Measurements from ENCODE around the gene MEN1.
"Not testable (repeated sequence)": the region's sequence is repeated elsewhere in the genome, so short reads cannot be mapped to it uniquely, and the experiment has no call there.

Gene MEN1

DNA sequence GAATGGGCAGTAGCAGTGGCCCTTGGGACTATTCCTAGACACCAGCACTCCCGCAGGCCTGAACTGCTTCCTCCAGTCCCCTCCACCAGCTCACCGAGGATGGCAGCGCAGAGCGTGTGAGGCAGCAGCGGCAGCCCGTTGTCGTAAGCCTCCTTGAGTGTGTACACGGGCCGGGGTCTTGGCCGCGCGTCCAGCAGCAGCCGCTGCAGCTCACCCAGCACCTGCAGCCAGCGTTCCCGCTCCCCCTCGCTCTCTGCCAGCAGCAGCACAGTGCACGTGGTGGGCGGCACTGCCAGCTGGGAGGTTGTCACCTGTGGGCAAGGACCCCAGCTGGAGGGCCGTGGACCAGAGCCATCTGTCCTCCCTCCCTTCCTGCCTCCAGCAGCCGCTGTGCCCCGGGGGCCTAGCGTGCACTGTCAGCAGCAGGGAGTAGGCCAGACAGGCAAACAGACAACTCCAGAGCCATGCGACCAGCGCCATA lies 21.1 kb upstream of the MEN1 start:
- DNase-seq, result no peak

DNA sequence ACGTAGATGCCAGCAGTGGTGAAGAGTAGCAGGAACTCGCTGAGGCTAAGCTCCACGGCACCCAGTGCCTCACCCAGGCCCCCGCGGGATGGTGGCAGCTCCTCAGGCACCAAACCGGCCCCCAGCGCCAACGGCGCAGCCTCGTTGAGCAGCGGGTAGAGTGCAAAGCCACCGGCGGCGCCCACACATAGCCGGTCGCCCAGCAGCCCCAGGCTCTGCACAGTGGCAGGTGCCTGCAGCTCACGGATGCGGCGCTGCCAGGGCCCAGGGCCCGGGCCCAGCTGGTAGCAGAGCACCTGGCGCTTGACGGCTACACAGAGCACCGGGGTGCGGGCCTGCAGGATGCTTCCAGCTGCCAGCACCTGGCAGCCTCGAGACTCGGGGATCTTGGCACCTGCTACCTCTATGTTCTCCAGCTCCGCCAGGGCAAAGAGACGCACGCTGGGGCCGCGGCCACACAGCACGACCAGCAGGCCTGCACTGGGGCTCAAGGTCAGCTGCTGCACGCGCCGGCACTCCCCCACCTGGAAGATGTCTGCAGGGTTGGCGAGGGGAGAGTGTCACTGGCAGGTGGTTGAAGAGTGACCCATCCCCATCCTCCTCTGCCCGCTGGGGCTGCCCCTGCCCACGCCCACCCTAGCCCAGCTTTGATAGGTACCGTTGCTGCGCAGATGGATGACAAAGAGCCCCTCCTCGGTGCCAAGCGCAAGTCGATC lies 19.3 kb upstream of the MEN1 start:
- DNase-seq, result no peak

DNA sequence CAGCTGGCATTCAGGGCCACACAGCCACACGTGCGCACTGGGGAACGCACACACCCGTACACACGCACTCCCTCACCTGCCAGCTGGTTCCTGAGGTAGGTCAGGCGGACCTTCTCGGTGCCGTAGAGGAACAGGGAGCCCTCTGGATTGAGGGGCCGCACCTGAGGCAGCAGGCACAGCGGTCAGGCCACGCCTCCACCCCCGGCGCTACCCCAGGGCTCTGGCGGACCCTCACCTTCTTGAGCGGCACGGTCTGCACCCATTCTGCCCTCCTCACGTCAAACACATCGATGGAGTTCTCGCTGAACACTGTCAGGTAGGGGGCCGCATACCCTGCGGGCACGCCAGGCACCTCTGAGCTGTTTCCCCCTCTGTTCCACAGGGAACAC lies 17.1 kb upstream of the MEN1 start:
- DNase-seq, result no peak

DNA sequence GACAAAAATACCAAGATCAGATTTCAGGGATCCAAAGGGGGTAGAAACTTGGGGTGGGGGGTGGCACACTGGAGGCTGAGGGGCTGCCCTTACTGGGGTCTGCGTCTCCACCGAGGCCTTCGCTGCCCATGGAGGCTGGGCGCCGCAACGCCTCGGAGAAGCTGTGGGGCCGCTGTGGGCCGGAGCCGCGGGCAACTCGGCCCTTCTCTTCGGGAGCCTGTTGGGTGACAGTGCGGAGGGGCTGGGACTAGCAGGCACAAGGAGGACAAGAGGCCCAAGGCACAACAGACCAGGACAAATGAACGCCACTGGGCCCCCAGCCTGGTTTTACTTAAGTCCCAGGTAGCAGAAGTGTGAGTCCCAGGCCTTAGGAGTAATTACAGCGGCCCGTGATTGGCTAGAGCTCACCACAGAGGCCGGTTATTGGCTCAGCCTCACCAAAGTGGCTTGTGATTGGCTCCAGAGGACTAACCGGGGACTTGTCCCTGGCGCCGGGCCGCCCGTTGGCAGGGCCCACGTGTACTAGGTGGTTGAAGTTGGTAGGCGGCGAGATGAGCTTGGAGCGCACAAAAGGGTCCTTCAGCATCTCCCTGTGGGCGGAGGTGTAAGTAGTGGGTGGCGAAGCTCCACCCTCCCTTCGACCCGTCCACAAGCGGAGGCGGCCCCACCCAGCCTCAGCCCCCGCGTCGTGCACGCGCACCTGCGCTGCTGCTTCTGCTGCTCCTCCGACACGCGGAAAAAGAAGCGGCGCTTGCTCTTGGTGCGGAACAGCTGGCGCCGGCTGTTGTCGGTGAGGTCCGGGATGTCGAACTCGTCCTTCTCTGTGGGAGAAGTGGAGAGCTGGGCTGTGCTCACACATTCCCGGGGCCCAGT lies 16.5 kb upstream of the MEN1 start:
- no peak for DNase-seq

DNA sequence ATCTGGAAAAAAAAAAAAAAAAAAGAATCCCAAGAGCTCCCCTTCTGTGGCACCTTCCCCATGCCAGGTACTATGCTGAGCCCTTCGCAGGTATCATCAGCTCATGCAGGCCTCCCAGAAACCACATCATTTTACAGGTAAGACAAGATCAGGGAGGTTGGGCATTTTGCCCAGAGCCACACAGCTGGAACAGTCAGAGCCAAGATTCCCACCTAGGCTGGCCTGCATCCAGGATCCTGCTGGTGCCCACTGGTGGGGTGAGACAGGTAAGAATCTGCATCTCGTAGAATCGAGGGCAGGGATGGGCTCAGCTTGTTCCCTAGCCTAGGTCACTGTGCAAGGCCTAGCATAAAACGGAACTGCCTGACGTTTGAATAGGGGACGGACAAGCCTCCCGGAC lies 15.7 kb upstream of the MEN1 start:
- DNase-seq, result no peak

DNA sequence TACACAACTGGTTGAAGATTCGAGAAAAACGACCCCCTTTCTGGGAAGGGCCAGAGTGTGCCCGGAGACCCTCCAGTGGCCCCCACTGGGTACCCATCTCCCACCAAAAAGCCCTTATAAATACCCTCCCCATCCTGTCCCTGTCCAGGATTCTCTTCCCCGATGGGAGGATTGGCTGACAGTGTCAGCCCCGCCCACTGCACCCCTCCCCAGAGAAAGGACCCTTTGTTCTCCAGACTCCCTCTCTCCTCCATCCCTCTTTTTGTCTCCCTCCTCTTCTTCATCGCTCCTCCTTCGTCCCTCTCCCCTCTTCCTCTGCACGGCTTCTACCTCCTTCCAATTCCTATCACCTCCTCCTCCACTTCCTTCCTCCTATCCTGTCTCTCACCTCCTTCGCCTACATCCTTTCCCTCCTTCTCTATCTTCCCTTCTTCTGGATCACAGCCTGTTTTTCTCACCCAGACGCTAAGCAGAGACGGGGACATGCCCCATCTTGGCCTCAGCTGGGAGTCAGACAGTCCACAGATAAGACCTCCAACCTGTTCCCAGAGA lies 13.3 kb upstream of the MEN1 start:
- no peak for DNase-seq

DNA sequence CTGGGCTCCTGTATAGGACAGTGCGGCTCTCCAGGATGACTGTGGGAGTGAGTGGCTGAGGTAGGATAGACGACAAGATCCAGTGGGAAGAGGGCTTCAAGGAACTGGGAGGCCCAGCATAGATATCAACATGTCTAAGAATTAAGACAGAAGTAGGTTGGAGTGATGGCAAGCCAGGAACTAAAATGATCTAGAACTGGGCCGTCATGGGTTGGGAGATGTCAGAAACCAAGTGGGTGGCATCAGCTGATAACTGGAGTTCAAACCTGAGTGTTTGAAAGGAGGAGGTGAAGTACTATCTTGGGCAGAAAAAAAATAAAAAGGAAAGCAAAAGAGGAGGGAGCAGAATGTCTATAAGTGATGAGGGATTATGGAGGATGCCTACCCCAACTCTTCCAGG lies 7.1 kb upstream of the MEN1 start:
- DNase-seq, result no peak

DNA sequence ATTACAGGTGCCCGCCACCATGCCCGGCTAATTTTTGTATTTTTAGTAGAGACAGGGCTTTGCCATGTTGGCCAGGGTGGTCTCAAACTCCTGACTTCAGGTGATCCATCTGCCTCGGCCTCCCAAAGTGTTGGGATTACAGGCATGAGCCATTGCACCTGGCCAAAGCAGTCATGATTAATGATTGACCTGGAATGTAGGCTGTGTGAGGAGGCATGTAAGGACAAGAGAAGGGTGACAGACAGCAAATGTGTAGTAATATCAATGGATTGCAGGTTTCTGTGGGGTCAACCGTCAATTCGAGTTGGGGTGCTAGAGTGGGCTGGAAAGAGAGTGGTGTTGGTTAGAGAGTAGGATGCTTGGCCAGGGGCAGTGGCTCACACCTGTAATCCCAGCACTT lies 5.1 kb upstream of the MEN1 start:
- DNase-seq, result not testable (repeated sequence)

DNA sequence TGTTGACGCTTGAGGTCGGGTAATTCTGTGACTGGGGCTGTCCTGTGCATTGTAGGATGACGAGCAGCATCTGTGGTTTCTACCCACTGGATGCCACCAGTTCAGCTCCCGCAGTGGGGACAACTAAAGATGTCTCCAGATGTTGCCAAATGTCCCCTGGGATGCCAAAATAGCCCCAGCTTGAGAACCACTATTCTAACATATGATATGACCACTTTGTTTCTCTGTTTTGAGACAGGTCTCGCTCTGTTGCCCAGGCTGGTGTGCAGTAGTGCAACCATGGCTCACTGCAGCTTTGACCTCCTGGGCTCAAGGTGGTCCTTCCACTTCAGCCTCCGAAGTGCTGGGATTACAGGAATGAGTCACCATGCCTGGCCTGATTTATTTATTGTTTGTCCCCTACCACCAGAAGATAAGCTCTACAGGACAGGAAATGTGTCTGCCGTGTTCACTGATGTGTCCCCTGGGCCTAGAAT lies 4.4 kb upstream of the MEN1 start:
- DNase-seq, result no peak

DNA sequence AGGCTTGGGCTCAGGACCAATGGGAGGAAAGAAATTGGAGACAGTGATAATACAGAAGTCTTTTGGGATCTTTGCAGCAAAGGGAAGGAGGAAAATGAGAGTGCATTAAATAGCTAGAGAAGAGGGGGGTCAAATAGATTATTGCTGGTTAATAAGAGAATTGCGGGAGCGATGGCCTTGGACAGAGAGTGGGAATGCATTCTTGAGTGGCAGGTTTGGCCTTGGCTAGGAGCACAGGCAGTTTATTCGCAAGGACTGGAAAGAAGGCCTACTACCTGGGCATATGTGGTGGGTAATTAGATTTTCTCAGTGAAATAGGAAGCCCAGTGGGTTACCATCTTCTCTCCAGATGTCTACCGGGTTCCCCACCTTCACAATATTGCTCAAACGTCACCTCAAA lies 3.5 kb upstream of the MEN1 start:
- DNase-seq, result no peak

DNA sequence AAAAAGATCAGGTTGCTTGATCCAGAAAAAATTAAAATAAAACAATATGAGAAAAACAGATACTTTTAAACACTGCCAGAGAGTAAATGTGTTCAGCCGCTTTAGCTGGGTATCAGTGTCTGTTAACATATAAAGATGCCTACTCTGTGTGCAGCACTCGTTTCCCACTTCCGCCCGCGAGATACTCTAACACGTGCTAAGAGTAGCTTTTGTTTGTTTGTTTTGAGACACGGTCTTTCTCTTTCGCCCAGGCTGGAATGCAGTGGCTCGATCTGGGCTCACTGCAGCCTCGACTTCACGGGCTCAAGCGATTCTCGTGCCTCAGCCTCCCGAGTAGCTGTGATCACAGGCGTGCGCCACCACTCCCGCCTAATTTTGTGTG lies 531 bp upstream of the MEN1 start:
- no peak for DNase-seq

DNA sequence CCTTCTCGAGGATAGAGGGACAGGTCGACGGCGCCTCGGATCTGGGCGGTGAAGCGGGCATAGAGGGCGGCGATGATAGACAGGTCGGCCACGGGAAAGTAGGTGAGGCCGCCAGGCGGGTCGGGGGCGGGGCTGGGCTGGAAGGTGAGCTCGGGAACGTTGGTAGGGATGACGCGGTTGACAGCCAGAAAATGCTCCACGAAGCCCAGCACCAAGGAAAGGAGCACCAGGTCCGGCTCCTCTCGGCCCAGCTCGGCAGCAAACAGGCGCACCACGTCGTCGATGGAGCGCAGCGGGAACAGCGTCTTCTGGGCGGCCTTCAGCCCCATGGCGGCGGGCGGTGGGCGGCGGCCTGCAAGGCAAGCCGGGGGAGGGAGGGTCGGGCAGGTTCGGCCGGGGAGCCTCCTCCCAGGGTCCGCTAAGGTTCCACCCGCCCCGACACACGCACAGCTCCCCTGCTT lies 540 bp downstream of the MEN1 start:
- DNase-seq, result peak; percentile 37

DNA sequence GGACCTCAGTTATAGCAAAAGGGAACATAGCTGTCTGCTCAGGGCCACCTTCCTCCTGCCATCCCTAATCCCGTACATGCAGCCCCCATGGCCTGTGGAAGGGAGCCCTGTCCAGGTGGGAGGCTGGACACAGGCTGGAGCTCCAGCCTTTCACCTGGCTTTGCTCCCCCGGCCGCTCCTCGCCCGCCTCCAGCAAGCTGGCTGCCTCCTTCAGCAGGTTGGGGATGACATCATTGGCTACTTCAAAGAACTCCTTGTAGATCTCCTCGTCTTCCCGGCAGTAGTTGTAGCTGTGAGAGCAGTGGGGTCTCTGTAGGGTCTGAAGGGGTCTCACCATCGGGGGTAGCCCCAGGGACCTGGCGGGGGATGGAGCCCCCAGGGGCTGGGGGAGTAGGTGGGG lies 4.9 kb downstream of the MEN1 start:
- DNase-seq, result no peak

DNA sequence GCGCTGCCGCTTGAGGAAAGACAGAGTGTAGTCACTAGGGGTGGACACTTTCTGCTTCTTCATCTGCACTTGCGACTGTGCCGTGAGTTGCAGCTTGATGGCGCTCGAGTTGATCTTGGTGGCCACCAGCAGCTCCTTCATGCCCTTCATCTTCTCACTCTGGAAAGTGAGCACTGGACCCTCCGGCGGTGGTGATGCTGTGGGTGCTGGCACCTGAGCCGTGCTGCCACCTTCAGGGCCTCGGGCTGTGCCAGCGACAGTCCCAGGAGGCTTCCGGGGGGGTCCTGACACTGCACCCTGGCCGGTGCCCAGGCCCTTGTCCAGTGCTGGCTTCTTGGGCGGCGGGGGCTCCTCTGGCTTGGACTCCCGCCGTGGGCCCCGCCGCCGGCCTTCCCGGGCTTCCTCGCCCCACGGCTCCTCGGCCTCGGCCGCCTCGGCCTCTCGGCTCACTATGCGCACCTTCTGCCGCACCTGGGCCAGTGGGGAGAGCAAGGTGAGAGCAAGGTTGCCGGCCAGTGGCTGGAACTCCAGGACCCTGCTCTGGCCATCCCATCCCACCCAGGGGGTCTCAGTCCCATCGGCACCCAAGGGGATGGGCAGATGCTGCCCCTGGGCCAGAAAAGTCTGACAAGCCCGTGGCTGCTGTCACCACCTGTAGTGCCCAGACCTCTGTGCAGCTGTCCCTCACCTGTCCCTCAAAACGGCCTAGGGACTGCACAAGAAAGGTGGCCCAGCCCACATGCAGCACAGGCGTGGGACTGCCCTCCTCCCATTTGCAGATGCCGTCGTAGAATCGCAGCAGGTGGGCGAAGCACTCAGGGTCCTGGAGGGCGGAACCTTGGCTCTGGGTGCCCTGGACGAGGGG lies 5.8 kb downstream of the MEN1 start:
- DNase-seq, result no peak

DNA sequence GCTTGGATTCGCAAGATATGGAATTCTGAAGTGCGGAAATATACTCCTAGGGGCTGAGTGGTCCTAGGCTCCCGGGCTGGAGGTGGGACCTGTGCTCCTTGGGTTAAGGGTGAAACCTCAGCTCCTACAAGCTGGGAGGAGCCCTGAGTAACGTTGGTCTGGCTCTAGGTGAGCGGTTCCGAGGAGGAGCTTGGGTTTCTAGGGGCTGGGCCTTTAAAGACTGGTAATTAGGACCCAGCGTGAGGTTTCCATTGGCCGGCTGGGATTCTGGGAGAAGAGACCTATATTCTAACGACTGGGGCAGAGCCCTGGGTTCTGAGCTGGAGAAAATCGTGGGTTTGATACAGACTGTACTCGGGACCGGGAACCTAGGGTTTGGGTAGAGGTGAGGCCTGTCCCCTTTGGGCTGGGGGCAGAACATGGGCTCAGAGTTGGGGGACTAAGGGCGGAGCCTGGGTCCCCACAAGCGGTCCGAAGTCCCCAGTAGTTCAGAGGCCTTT lies 6.5 kb downstream of the MEN1 start:
- DNase-seq, result no peak

DNA sequence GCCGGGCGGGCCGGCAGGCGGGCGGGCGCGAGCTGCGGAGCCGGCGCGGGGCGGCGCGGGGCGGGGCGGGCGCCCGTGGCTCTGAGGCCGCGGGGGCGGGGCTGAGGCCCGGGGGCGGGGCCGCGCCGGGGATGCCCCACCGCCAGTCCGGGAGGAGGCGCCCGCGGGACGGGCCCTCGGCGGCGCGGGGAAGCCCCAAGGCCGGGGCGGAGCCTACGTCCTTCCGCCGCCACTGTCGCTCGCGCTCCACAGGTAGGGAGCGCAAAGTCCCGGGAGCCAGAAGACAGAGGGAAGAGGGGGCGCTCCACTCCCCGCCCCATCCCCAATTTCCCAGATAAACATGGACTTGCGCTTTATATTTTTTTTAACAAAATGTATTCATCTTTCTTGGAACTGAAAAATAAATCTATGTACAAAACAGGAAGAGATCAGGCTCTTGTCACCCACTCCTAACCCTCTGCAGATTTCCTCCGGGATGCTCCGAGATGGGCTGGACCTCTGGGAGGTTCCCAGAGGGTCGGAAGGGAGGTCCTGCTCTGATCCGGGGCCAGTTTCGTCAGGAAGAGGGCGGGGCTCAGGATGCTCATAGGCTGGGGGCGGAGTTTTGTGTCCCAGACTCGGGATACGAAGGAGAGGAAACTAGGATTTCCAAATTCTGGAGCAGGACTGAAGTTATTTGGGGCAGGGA lies 7.0 kb downstream of the MEN1 start, which contains the start of gene MAP4K2:
Gene MAP4K2, minus strand, starts transcription at position 57 of the 688 bp plus-strand sequence. CDS start 65 bp downstream, outside the sequence.
- DNase-seq, result peak; percentile 91

DNA sequence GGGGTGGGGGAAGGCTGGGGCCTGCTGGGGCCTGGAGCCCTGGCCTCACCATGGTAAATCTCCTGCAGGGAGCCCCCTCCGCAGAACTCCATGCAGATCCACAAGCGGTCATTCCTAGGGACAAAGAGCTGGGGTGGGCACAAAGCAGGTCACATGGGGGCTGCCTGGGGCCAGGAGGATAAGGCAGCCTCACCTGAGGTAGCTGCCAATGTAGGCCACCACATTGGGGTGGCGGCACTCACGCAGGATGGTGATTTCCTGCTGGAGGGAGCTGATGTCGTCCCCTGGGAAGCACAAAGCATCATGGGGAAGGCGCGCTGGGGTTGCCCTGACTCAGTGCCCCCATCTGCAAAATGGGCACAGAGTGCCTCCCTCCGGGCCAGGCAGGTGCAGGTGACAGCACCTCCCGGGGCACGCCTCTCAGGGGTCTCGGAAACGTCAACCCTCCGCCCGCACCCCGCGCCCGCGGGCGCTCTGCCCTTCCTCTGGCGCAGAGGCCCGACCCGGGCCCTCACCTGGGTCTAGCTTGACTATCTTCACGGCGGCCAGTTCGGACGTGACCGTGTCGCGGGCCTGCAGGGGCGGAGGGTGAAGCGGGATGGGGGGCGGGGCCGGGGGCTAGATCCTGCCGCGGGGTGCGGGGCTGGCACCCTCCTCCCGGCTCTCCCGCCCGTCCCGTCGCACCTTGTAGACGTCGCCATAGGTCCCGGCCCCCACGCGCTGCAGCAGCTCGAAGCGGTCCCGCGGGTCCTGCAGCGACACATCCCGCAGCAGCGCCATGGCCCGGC lies 7.8 kb downstream of the MEN1 start:
- DNase-seq, result peak; percentile 61

DNA sequence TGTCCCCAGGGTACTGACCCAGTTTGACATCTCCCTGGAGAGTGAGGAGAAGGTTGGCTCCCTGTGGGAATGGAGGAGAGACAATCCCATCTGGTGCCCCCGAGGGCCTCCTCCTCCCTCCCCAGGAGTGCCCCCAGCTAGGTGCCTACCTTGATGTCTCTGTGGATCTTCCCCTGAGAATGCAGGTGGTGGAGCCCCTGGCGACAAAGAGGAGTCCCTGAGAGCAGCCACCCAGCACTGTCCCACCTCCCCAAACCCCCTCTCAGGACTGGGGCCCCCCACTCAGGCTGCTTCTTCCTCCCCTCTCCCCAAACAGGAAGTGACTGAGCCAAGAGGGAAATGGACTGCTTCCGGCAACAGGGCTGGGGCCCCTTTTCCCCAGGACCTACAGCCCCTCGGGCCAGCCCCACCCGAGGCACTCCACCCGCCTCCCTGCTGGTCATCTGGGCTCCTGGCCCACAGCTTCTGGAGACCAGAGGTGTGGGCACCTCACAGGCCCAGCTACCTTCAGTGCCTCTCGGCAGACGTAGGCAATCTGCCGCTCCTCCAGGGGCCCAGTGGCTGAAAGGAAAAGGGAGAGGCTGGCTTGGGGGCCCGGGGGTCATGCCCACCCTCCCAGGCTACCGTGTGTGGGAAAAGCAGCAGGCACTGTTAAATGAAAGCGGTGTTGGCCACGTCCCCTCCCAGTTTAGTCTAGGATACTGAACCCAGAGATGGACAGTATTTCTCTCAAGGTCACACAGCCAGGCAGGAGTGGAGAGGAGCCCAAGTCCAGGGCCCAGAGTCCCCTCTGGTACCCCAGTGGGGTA lies 8.6 kb downstream of the MEN1 start:
- DNase-seq, result peak; percentile 22

DNA sequence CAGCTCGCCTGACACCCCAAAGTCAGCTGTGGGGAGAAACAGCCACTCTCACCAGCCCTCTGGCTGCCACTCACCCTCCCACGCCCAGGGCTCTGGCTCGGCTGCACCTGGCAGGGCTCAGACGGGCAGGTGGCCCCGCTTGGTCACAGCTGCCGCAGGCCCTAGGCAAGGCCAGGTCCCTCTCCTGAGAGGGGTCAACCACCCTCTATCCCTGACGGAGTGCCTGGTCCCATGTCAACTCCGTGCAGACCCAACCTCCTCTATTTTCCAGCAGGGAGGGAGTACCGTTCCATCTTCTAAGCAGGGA lies 9.2 kb downstream of the MEN1 start:
- no peak for DNase-seq

Measured in CD4-positive, alpha-beta T cell treated with Interleukin-6 for 4 hours (primary cell).